BE2C (cell line): Measurements from ENCODE around the gene TOGARAM1.
"Not testable (repeated sequence)": the region's sequence is repeated elsewhere in the genome, so short reads cannot be mapped to it uniquely, and the experiment has no call there.

Source experiments
- DNase-seq: peaks from one replicate; pipeline ENCODE4 v3.0.0-alpha.2; 2020
- H3K27me3 ChIP-seq: fragments of 250-450 bp; sonication (Bioruptor Pico); 2 replicates; pipeline ENCODE4 v1.5.1; 2020; ENCODE audit warnings: mild to moderate bottlenecking
- H3K36me3 ChIP-seq: fragments of 250-450 bp; sonication (Bioruptor Pico); 2 replicates; pipeline ENCODE4 v1.5.1; 2020; ENCODE audit warnings: mild to moderate bottlenecking
- H3K4me1 ChIP-seq: fragments of 250-450 bp; sonication (Bioruptor Pico); 2 replicates; pipeline ENCODE4 v1.5.1; 2020
- H3K4me3 ChIP-seq: 2 replicates; pipeline ENCODE4 v1.5.1; 2011; ENCODE audit warnings: low read depth, low read length
- H3K9me3 ChIP-seq: fragments of 250-450 bp; sonication (Bioruptor Pico); 2 replicates; pipeline ENCODE4 v1.5.1; 2020
- TF ChIP-seq, protein P1 (sequence below): IDR thresholded peaks from 2 replicates; pipeline ENCODE4 v1.5.1; 2012; ENCODE audit warnings: mild to moderate bottlenecking, low read depth, low read length

The TOGARAM1 gene

DNA sequence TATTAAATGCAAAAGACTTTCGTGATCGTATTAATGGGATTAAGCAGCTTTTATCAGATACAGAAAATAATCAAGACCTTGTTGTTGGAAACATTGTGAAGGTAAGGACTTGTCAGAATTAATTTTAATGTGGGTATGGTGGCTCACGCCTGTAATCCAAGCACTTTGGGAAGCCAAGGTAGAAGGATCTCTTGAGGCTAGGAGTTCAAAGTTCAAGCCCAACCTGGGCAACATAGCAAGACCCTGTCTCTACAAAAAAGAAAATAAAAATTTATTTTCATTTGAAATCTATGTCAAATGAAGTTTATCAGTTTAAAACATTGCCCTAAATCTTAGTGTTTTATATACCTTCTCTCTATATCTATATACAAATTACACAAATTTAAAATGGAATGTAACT is 104.7 kb downstream of the TOGARAM1 start:
- H3K4me1 ChIP-seq = no peaks in the 10 kb centered on the region
- TF ChIP-seq, protein P1, sequence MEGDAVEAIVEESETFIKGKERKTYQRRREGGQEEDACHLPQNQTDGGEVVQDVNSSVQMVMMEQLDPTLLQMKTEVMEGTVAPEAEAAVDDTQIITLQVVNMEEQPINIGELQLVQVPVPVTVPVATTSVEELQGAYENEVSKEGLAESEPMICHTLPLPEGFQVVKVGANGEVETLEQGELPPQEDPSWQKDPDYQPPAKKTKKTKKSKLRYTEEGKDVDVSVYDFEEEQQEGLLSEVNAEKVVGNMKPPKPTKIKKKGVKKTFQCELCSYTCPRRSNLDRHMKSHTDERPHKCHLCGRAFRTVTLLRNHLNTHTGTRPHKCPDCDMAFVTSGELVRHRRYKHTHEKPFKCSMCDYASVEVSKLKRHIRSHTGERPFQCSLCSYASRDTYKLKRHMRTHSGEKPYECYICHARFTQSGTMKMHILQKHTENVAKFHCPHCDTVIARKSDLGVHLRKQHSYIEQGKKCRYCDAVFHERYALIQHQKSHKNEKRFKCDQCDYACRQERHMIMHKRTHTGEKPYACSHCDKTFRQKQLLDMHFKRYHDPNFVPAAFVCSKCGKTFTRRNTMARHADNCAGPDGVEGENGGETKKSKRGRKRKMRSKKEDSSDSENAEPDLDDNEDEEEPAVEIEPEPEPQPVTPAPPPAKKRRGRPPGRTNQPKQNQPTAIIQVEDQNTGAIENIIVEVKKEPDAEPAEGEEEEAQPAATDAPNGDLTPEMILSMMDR = no peak
- no peak for DNase-seq

DNA sequence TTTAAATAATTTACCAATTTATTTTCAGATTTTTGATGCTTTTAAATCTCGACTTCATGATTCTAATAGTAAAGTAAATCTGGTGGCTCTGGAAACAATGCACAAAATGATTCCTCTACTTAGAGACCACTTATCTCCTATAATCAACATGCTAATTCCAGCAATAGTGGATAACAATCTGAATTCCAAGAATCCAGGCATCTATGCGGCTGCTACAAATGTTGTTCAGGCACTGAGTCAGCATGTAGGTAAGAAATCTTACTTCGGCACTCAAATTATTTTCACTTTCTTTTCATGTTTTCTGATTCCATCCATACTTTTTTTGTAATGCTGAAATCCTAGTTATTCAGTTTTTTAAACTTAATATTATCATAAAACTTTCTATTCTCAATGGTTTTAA is 106.4 kb downstream of the TOGARAM1 start:
- TF ChIP-seq, protein P1 = no peak
- Histone ChIP-seq H3K4me1 (no peaks in the 10 kb centered on the region), H3K4me3 (no peak overlapping the region), H3K9me3 (no peaks in the 10 kb centered on the region), H3K27me3 (no peaks in the 10 kb centered on the region), H3K36me3 (peaks cover 13% of the 10 kb centered on the region)
- no peak for DNase-seq

More for the DNA sequence above, 104.7 kb downstream of the TOGARAM1 start:
- Histone ChIP-seq H3K27me3 (no peaks in the 10 kb centered on the region), H3K4me3 (no peak overlapping the region), H3K36me3 (peaks cover 13% of the 10 kb centered on the region), H3K9me3 (no peaks in the 10 kb centered on the region)

DNA sequence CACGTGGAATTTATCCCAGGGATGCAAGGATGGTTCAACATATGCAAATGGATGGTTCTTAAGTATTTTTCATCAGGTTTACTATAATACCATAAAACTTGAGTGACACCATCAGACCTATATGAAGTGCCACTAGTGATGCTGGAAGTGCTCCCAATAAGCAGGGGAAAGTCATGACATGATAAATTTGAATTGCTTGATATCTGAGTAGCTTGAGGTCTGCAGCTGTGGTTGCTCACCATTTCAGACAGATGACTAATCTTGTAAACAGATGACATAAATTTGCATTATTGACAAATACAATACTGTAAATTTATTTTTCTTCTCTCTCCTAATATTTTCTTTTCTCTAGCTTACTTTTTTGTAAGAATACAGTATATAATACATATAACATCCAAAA is 108.2 kb downstream of the TOGARAM1 start:
- DNase-seq = no peak
- TF ChIP-seq, protein P1 = no peak

DNA sequence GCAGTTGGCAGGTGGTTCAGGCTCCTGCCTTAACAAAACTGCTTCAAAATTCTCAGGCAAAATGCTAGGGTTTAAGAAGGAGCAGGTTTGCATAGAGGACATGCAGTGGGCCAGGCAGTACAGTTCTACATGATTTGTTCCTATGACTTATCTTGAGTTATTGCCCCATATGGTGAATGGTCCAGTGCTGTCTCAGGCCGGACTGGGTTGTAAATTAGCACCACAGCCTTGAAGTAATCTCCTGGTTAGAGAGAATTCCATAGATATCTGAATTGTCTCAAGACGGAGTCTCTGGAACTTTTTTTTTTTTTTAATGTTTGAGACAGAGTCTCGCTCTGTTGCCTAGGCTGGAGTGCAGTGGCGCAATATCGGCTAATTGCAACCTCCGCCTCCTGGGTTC is 110.1 kb downstream of the TOGARAM1 start:
- Histone ChIP-seq H3K4me1 (no peaks in the 10 kb centered on the region), H3K9me3 (no peaks in the 10 kb centered on the region), H3K27me3 (no peaks in the 10 kb centered on the region), H3K36me3 (peaks cover 13% of the 10 kb centered on the region), H3K4me3 (no peak overlapping the region)
- TF ChIP-seq, protein P1 = no peak
- DNase-seq = no peak

More for the DNA sequence above, 108.2 kb downstream of the TOGARAM1 start:
- Histone ChIP-seq H3K36me3 (peaks cover 13% of the 10 kb centered on the region), H3K4me1 (no peaks in the 10 kb centered on the region), H3K4me3 (no peak overlapping the region), H3K9me3 (no peaks in the 10 kb centered on the region), H3K27me3 (no peaks in the 10 kb centered on the region)

DNA sequence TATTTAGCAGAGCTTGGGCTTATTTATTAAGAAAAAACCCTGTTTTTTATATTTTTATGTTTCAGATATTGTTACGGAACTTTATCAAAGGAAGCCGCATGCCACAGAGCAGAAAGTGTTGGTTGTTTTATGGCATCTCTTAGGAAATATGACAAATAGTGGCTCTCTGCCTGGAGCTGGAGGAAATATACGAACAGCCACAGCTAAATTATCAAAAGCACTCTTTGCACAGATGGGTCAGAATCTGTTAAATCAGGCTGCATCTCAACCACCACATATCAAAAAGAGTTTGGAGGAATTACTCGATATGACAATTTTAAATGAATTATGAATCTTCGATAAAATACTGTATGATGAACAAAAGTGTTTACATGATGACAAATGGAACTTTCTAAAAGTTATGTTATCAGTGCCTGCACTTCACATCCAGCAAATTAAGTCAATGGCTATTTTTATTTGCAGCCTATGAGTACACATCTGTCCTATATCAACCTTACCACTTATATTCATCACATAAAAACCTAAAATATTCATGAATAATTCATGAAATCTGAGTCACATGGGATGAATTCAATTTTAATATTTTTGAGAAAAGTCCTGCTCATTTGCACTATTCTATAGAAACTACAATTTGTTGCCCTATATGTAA is 111.4 kb downstream of the TOGARAM1 start:
- TF ChIP-seq, protein P1 = no peak
- no peaks in the 10 kb centered on the region for H3K9me3 ChIP-seq
- DNase-seq = no peak
- H3K4me1 ChIP-seq = no peaks in the 10 kb centered on the region
- peaks cover 12% of the 10 kb centered on the region for H3K36me3 ChIP-seq
- no peak overlapping the region for H3K4me3 ChIP-seq
- no peaks in the 10 kb centered on the region for H3K27me3 ChIP-seq

DNA sequence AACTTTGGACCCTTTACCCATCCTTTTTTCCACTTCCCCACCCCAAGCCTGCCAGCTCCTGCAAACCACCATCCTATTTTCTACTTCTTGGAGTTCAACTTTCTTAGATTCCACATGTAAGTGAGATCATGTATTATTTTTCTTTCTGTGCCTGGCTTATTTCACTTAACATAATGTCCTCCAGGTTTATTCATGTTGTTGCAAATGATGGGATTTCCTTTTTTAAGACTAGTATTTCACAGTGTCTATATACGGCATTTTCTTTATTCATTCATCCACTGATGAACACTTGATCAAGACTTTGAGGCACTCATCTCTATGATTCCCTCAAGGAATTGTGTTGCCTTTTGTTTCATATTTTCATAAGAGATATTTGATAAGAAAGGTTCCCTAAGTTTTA is 116.3 kb downstream of the TOGARAM1 start:
- TF ChIP-seq, protein P1 = no peak
- H3K27me3 ChIP-seq = no peaks in the 10 kb centered on the region
- no peaks in the 10 kb centered on the region for H3K9me3 ChIP-seq
- no peak overlapping the region for H3K4me3 ChIP-seq
- DNase-seq = no peak
- H3K4me1 ChIP-seq = 0 out of 2 replicates have a peak, but pooled peaks cover under 1% of the 10 kb centered on the region
- H3K36me3 ChIP-seq = no peaks in the 10 kb centered on the region

DNA sequence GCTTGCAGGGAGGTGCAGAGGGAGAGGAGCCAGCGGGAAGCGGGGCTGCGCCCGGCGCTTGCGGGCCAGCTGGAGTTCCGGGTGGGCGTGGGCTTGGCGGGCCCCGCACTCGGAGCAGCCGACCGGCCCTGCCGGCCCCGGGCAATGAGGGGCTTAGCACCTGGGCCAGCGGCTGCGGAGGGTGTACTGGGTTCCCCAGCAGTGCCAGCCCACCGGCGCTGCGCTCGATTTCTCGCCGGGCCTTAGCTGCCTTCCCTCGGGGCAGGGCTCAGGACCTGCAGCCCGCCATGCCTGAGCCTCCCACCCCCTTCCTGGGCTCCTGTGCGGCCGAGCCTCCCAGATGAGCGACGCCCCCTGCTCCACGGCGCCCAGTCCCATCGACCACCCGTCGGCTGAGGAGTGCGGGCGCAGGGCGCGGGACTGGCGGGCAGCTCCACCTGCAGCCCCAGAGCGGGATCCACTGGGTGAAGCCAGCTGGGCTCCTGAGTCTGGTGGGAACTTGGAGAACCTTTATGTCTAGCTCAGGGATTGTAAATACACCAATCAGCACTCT is 118.5 kb downstream of the TOGARAM1 start:
- H3K4me3 ChIP-seq, H3K4me1 ChIP-seq, DNase-seq, H3K9me3 ChIP-seq, H3K27me3 ChIP-seq, H3K36me3 ChIP-seq: not testable (repeated sequence)

DNA sequence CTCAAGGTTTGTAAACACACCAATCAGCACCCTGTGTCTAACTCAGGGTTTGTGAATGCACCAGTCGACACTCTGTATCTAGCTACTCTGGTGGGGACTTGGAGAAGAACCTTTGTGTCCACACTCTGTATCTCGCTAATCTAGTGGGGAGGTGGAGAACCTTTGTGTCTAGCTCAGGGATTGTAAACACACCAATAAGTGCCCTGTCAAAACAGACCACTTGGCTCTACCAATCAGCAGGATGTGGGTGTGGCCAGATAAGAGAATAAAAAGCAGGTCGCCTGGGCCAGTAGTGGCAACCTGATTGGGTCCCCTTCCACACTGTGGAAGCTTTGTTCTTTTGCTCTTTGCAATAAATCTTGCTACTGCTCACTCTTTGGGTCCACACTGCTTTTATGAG is 119.1 kb downstream of the TOGARAM1 start:
- H3K9me3 ChIP-seq, H3K4me1 ChIP-seq, DNase-seq, H3K36me3 ChIP-seq, H3K4me3 ChIP-seq, H3K27me3 ChIP-seq: not testable (repeated sequence)
